Sigmoid colon (tissue), 7 donors: ENCODE measurements around the gene EIF5AL1. TPM values are rescaled to one million over a fixed set of nuclear protein-coding genes. Genes with fewer than 3 reads are reported as not detected.
"Not testable (repeated sequence)": the region's sequence is repeated elsewhere in the genome, so short reads cannot be mapped to it uniquely, and the experiment has no call there.

Experiments used
- DNase-seq: peaks from one replicate; pipeline ENCODE4 v3.0.0-alpha.2; 2019
- H3K27ac ChIP-seq, 4 donors: fragments of 200-600 bp; sonication (generic); one replicate each; pipeline ENCODE4 v1.5.1; 2016 to 2019; ENCODE audit warnings: mild to moderate bottlenecking in 1 of 4
- H3K27me3 ChIP-seq, 3 donors: fragments of 200-600 bp; sonication (generic); one replicate each; pipeline ENCODE4 v1.5.1; 2019; ENCODE audit warnings: mild to moderate bottlenecking in 1 of 3
- H3K36me3 ChIP-seq, 4 donors: fragments of 200-600 bp; sonication (generic); one replicate each; pipeline ENCODE4 v1.5.1; 2016 to 2019
- H3K4me1 ChIP-seq, 4 donors: fragments of 200-600 bp; sonication (generic); one replicate each; pipeline ENCODE4 v1.5.1; 2017 to 2019
- H3K4me3 ChIP-seq, 4 donors: fragments of 200-600 bp; sonication (generic); one replicate each; pipeline ENCODE4 v1.5.1; 2017 to 2019; ENCODE audit warnings: mild to moderate bottlenecking in 2 of 4, moderate library complexity in 1 of 4
- H3K9me3 ChIP-seq, 4 donors: fragments of 200-600 bp in 3 of 4; sonication (generic) in 3 of 4; one replicate each; pipeline versions ENCODE4 v1.5.1 to v1.6.1; 2013 to 2019
- WGBS, 2 donors: extraction: QIAGEN DNeasy Blood & Tissue Kit; methylation state at CpG; one replicate each; pipeline ENCODE4 v1.1.7; 2013; 5-methylcytosine and 5-hydroxymethylcytosine counted together
- intact Hi-C: fragments of 100-400 bp; cut with DNase I; formaldehyde crosslinking; loops from one replicate; pipeline ENCODE4 v1.15.1; 2023
- polyA plus RNA-seq, 3 donors: library from polyadenylated mRNA; stranded (reverse); fragments of 200-250 nt; gene quantifications; one replicate each; pipeline ENCODE4 v1.2.3, GENCODE V29; 2013
- total RNA-seq, 4 donors: library from RNA; depleted of rRNA; stranded (reverse); fragments of >200 nt; gene quantifications; one replicate each; pipeline ENCODE4 v1.1.0, GENCODE V29; 2016
- donor health status: healthy with polysubstance abuse.
- donor health status: Bipolar disorder and iron deficiency.
- donor health status: healthy.

Gene EIF5AL1
- total and polyA plus RNA-seq, 7 donors, result under 0.01 to 0.63 (median 0.16) TPM

- H3K9me3 ChIP-seq, intact Hi-C loops, DNase-seq, H3K36me3 ChIP-seq, H3K4me3 ChIP-seq, H3K27me3 ChIP-seq, H3K27ac ChIP-seq, H3K4me1 ChIP-seq: not testable (repeated sequence)
- WGBS, 2 donors, result 61 to 69% methylated on average over 5 to 6 of the region's 7 CpGs
Observed at GRCh38 chr10:79516532-79517205, 4.3 kb downstream of the EIF5AL1 start.

GRCh38 chr10:79517567-79517966 is 5.2 kb downstream of the EIF5AL1 start:
- H3K27ac ChIP-seq, H3K36me3 ChIP-seq, H3K27me3 ChIP-seq, H3K4me1 ChIP-seq, H3K9me3 ChIP-seq, DNase-seq, H3K4me3 ChIP-seq, intact Hi-C loops: not testable (repeated sequence)
- WGBS, 2 donors, result 0 to 48% methylated on average over 1 to 2 of the region's 4 CpGs

- H3K27ac ChIP-seq, H3K4me1 ChIP-seq, intact Hi-C loops, H3K9me3 ChIP-seq, DNase-seq, H3K36me3 ChIP-seq, H3K27me3 ChIP-seq, H3K4me3 ChIP-seq: not testable (repeated sequence)
- 71 to 82% methylated on average over 6 of the region's 6 CpGs for WGBS, 2 donors
Observed at GRCh38 chr10:79521751-79522150, 9.4 kb downstream of the EIF5AL1 start.

- DNase-seq, H3K4me3 ChIP-seq, intact Hi-C loops, H3K36me3 ChIP-seq, H3K27me3 ChIP-seq, H3K9me3 ChIP-seq, H3K4me1 ChIP-seq, H3K27ac ChIP-seq: not testable (repeated sequence)
- WGBS, 2 donors, result 90 to 98% methylated on average over 3 of the region's 4 CpGs
Observed at GRCh38 chr10:79522464-79522863, 10.1 kb downstream of the EIF5AL1 start.

GRCh38 chr10:79523157-79523853 is 11.0 kb downstream of the EIF5AL1 start:
- intact Hi-C loops, DNase-seq: not testable (repeated sequence)

GRCh38 chr10:79525049-79525710 is 12.8 kb downstream of the EIF5AL1 start:
- DNase-seq, H3K4me3 ChIP-seq, H3K27ac ChIP-seq, intact Hi-C loops, H3K27me3 ChIP-seq, H3K9me3 ChIP-seq, H3K4me1 ChIP-seq, H3K36me3 ChIP-seq: not testable (repeated sequence)
- WGBS, 2 donors, result 75 to 81% methylated on average over 7 of the region's 8 CpGs

More at GRCh38 chr10:79523157-79523853, 11.0 kb downstream of the EIF5AL1 start:
- H3K27ac ChIP-seq, H3K36me3 ChIP-seq, H3K4me1 ChIP-seq, H3K4me3 ChIP-seq, H3K9me3 ChIP-seq, H3K27me3 ChIP-seq: not testable (repeated sequence)
- 80 to 85% methylated on average over 10 of the region's 13 CpGs for WGBS, 2 donors

- DNase-seq, H3K9me3 ChIP-seq, intact Hi-C loops, H3K4me3 ChIP-seq, H3K27me3 ChIP-seq, H3K4me1 ChIP-seq, H3K36me3 ChIP-seq, H3K27ac ChIP-seq: not testable (repeated sequence)
- WGBS, 2 donors, result 87 to 88% methylated on average over 4 of the region's 4 CpGs
Observed at GRCh38 chr10:79528261-79528660, 15.9 kb downstream of the EIF5AL1 start.

- WGBS, 2 donors, result 76 to 80% methylated on average over 11 of the region's 11 CpGs
- DNase-seq, H3K36me3 ChIP-seq, intact Hi-C loops, H3K4me3 ChIP-seq, H3K27ac ChIP-seq, H3K27me3 ChIP-seq, H3K4me1 ChIP-seq, H3K9me3 ChIP-seq: not testable (repeated sequence)
Observed at GRCh38 chr10:79533142-79533902, 21.0 kb downstream of the EIF5AL1 start.

- WGBS, 2 donors, result 90% methylated on average over 1 of the region's 5 CpGs
- intact Hi-C loops, H3K36me3 ChIP-seq, H3K27me3 ChIP-seq, H3K9me3 ChIP-seq, H3K27ac ChIP-seq, DNase-seq, H3K4me3 ChIP-seq, H3K4me1 ChIP-seq: not testable (repeated sequence)
Observed at GRCh38 chr10:79533903-79534175, 21.5 kb downstream of the EIF5AL1 start.

- not testable (repeated sequence) for H3K9me3 ChIP-seq, DNase-seq
Observed at GRCh38 chr10:79538311-79538710, 26.0 kb downstream of the EIF5AL1 start.

GRCh38 chr10:79540930-79541329 is 28.6 kb downstream of the EIF5AL1 start:
- intact Hi-C loops, result not testable (repeated sequence)
- 83 to 88% methylated on average over 1 of the region's 1 CpG for WGBS, 2 donors

More at GRCh38 chr10:79538311-79538710, 26.0 kb downstream of the EIF5AL1 start:
- H3K4me1 ChIP-seq, H3K36me3 ChIP-seq, H3K27ac ChIP-seq, H3K27me3 ChIP-seq, H3K4me3 ChIP-seq, intact Hi-C loops: not testable (repeated sequence)
- 83 to 84% methylated on average over 6 of the region's 6 CpGs for whole genome bisulfite sequencing, 2 donors

More at GRCh38 chr10:79540930-79541329, 28.6 kb downstream of the EIF5AL1 start:
- not testable (repeated sequence) for H3K9me3 ChIP-seq, H3K27ac ChIP-seq, DNase-seq, H3K36me3 ChIP-seq, H3K4me3 ChIP-seq, H3K27me3 ChIP-seq, H3K4me1 ChIP-seq
